Activated CD8-positive, alpha-beta memory T cell treated with anti-CD3 and anti-CD28 coated beads, Interleukin-2, amount 10 ng/mL, durations not matched to agents 7 days and 5 days (primary cell): ENCODE measurements around the gene SARM1. TPM values are rescaled to one million over a fixed set of nuclear protein-coding genes. Genes with fewer than 3 reads are reported as not detected.
A peak's percentile ranks its signal among the peaks of the same experiment; 100 is the strongest.

Experiments used
- ATAC-seq: fragments of 150-1000 bp; cut with Tn5 transposase; one replicate; pipeline ENCODE4 v1.10.0; 2021; ENCODE audit warnings: moderate library complexity
- CTCF ChIA-PET: fragments of 350-600 bp; sonication (Branson Sonifier 250); formaldehyde crosslinking; loops from one replicate; lab custom pipeline; 2021; ENCODE audit warnings: antibody characterized with exemption; lab: Charles Lee
- DNase-seq: peaks from one replicate; pipeline ENCODE4 v3.0.0-alpha.2; 2020
- H3K27ac Mint-ChIP-seq: one replicate; pipeline ENCODE4 v1.8.0; 2021; ENCODE audit warnings: mild to moderate bottlenecking, mixed read lengths
- H3K27me3 Mint-ChIP-seq: one replicate; pipeline ENCODE4 v1.8.0; 2021; ENCODE audit warnings: mixed read lengths
- H3K36me3 Mint-ChIP-seq: one replicate; pipeline ENCODE4 v1.8.0; 2021; ENCODE audit warnings: mild to moderate bottlenecking, mixed read lengths
- H3K4me1 Mint-ChIP-seq: one replicate; pipeline ENCODE4 v1.8.0; 2021; ENCODE audit warnings: mixed read lengths
- H3K4me3 Mint-ChIP-seq: one replicate; pipeline ENCODE4 v1.8.0; 2021; ENCODE audit warnings: mild to moderate bottlenecking, moderate library complexity, mixed read lengths
- H3K9me3 Mint-ChIP-seq: one replicate; pipeline ENCODE4 v1.8.0; 2022; ENCODE audit warnings: low read depth, mixed read lengths
- total RNA-seq, 2 experiments: library from RNA; stranded (reverse); gene quantifications; one replicate each; pipeline ENCODE4 v1.2.3, GENCODE V29; 2021

Gene SARM1
- total RNA-seq, result 10 to 100 TPM; 20.2 to 24.8 TPM

DNA sequence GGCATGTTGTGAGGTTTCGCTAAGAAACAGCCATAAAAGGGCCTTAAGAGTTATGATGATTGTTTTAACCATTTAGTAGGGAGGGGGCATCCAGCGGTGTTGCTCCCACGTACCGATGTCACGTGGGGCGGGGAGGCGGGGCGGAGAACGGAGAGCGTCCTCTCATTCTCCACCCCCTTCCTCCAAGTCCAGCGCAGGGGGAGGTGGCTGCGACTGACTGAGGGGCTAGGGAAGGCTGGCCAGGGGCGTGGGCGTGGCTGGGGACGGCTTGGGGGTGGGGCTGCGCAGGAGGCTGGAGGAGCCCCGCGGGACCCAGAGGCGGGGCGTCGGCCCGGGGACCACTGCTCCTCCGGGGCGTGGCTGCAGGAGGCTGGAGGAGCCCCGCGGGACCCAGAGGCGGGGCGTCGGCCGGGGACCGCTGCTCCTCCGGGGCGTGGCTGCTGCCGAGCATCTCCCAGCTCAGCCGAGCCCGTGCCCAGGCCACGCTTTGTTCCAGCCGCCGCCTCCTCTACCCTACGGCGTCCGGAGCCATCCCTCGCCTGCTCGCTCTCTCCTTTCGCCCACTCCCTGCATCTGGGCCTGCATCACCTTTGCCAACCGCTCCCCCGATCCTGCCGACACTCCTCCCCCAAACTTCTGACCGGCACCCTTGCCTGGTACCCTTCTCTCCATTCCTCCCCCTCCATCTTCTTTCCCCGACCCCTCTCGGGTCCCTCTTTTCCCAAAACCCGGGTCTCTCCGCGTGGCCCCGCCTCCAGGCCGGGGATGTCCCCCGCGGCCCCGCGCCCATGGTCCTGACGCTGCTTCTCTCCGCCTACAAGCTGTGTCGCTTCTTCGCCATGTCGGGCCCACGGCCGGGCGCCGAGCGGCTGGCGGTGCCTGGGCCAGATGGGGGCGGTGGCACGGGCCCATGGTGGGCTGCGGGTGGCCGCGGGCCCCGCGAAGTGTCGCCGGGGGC is at the start of gene SARM1:
SARM1 (plus strand) TSS at position 450 of the 958 bp plus-strand sequence; CDS start at position 789, 339 bp downstream.
- CTCF ChIA-PET, result interaction anchor here (1.1 to 1.6 kb wide), 5 partner anchors 14 to 178 kb away, joined by 3 to 6 read pairs (median 3); partner anchors contain the start of genes IFT20, POLDIP2 and TNFAIP1
- peaks cover 20% of the 10 kb centered on the region for H3K4me1 Mint-ChIP-seq
- peak; percentile 96 for ATAC-seq

DNA sequence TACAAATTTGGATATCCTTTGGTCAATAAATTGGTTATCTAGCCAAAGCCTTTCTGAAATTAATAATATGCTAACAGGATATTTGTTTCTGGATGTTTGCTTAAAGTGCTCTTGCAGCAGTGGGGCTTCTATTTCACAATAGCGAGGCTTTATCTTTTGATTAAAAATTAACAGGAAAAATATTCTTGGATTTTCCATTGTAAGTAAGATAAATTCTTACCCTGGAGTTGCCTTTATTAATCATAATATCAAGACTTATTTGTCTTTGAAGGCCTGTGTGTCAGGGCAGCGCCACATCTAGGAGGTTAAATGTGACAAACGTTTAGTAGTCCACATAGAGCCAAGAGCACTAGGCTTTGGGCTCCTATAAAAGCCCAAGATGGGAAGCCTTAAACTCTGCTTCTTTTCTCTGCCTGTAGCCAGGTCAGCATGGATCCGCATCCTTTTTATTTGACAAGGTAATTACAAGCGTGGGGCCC is 47.2 kb upstream of the SARM1 start:
- no peaks in the 10 kb centered on the region for H3K9me3 Mint-ChIP-seq
- CTCF ChIA-PET, result no interaction called here
- ATAC-seq (no peak), DNase-seq (no peak)
- H3K27me3 Mint-ChIP-seq, result no peaks in the 10 kb centered on the region
- H3K36me3 Mint-ChIP-seq, result peaks cover 34% of the 10 kb centered on the region
- no peak overlapping the region for H3K27ac Mint-ChIP-seq
- H3K4me3 Mint-ChIP-seq, result no peak overlapping the region
- H3K4me1 Mint-ChIP-seq, result peaks cover 54% of the 10 kb centered on the region

More for the DNA sequence above, at the start of gene SARM1:
- H3K4me3 Mint-ChIP-seq, result peak within 1 kb of the TSS; percentile 82
- no peaks in the 10 kb centered on the region for H3K27me3 Mint-ChIP-seq
- peak within 1 kb of the TSS; percentile 77 for H3K27ac Mint-ChIP-seq
- no peaks in the 10 kb centered on the region for H3K9me3 Mint-ChIP-seq
- peak; percentile 96 for DNase-seq
- no peaks in the 10 kb centered on the region for H3K36me3 Mint-ChIP-seq

DNA sequence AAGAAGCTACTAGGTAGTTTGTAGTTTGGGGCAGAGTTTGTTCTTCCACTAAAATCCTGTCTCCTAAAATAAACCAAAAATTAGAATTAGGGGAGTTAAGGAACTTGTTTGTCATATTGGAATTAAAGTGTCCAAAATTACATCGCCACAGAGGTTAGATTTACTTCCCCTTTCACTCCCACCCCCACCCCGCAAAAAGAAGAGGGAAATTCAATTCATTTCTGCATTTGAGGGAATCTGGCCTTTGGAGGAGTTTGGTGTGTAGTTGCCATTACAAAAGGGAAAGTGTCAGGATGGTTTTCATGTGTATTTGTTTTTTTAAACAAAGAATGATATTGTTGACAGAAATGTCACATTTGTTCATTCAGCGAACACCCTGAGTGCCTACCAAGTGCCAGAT is 46.7 kb upstream of the SARM1 start:
- no peak overlapping the region for H3K4me3 Mint-ChIP-seq
- H3K4me1 Mint-ChIP-seq, result peaks cover 53% of the 10 kb centered on the region
- H3K9me3 Mint-ChIP-seq, result no peaks in the 10 kb centered on the region
- H3K27me3 Mint-ChIP-seq, result no peaks in the 10 kb centered on the region
- H3K27ac Mint-ChIP-seq, result no peak overlapping the region
- ATAC-seq (no peak), DNase-seq (no peak)
- CTCF ChIA-PET, result no interaction called here
- H3K36me3 Mint-ChIP-seq, result peaks cover 34% of the 10 kb centered on the region

DNA sequence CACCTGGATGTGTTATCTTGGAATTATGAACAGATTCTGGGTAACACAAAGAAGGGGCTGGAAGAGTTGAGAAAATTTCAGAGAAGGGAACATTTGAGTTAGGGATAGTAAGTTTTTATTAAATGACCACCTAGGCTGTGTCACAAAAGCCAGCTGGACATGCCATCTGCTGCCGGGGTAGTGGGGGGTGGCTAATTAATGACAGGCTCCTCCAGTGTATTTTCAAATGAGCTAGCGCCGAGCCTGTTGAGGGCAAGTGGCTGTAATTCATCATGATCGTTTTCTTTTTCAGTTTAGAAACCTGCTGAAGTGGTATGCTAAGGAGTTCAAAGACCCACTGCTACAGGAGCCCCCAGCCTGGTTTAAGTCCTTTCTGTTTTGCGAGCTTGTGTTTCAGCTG is 46.3 kb upstream of the SARM1 start:
- peaks cover 34% of the 10 kb centered on the region for H3K36me3 Mint-ChIP-seq
- CTCF ChIA-PET, result no interaction called here

DNA sequence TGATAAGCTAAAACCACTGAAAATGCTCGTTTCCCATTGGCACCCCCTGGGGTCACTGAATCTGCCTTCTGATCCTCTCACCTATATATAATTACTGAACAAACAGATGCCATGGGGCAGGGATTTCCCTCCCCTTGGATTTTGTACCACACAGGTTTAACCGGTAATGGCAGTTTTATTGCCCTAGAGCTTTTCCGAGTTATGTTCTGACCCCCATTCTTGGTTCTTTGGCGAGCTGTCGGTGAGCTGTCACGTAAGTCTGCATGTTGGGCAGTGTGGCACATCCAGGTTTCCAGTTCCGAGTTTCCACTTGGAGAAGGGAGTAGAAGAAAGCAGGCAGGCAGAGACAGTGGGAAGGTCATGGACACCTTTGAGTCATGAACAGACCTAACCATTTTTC is 45.4 kb upstream of the SARM1 start:
- no peak overlapping the region for H3K4me3 Mint-ChIP-seq
- CTCF ChIA-PET, result interaction anchor here (1.7 kb wide), 1 partner anchor 9 kb away, joined by 4 read pairs; the partner anchor contains the start of genes IFT20 and TNFAIP1
- DNase-seq, result peak; percentile 33
- no peaks in the 10 kb centered on the region for H3K27me3 Mint-ChIP-seq
- no peaks in the 10 kb centered on the region for H3K9me3 Mint-ChIP-seq
- peaks cover 32% of the 10 kb centered on the region for H3K36me3 Mint-ChIP-seq
- H3K4me1 Mint-ChIP-seq, result peaks cover 40% of the 10 kb centered on the region
- no peak overlapping the region for H3K27ac Mint-ChIP-seq
- no peak for ATAC-seq

More for the DNA sequence above, 46.3 kb upstream of the SARM1 start:
- ATAC-seq (no peak), DNase-seq (no peak)
- Mint-ChIP-seq H3K4me3 (no peak overlapping the region), H3K9me3 (no peaks in the 10 kb centered on the region), H3K27ac (no peak overlapping the region), H3K27me3 (no peaks in the 10 kb centered on the region), H3K4me1 (peaks cover 49% of the 10 kb centered on the region)

DNA sequence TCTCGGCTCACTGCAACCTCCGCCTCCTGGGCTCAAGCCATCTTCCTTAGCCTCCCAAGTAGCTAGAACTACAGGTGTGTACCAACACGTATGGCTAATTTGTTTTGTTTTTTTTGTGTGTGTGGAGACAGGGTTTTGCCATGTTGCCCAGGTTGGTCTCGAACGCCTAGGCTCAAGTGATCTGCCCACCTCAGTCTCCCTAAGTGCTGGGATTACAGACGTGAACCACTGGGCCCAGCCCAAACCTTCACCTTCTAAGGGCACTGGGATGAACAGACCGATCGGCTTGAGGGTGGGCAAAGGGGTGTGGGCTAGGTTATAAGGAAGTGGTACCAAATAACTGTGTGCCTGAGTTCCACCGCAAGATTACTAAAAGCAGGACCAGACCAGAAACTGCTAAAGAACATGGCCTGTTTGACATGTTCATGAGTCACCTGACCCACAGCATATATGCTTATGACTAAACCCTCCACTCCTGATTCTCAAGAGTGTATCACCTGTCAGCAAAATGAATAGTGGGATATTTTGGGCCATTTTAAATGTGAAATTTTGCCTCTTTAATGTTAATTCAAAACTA is 44.4 kb upstream of the SARM1 start:
- Mint-ChIP-seq H3K9me3 (no peaks in the 10 kb centered on the region), H3K4me3 (no peak overlapping the region), H3K36me3 (peaks cover 32% of the 10 kb centered on the region), H3K27me3 (no peaks in the 10 kb centered on the region), H3K4me1 (peaks cover 32% of the 10 kb centered on the region), H3K27ac (peak overlapping the region; percentile 59)
- DNase-seq, result peak; percentile 70
- peak; percentile 88 for ATAC-seq
- CTCF ChIA-PET, result interaction anchor here (0.6 to 1.7 kb wide), 2 partner anchors 8 to 163 kb away, joined by 4 read pairs; partner anchors contain the start of genes IFT20 and TNFAIP1

DNA sequence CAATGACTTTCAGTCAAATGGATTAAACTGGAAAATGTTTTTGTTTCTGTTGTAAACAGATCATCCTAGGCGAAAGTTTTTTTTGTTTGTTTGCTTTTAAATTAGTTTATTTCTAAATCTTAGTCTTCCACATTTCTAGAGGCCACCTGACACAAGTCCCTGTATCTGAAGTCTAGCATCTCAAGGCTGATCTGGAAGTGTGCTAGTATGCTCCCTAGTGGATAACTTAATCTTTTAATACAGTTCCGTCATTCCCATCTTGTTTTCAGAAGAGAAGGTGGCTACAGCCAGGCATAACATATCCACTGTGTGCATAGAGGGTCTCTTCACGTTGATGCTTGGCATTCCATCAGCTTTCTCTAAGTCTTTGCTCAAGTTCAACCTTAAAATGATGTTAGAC is 43.8 kb upstream of the SARM1 start:
- peaks cover 29% of the 10 kb centered on the region for H3K4me1 Mint-ChIP-seq
- CTCF ChIA-PET, result interaction anchor here (0.6 kb wide), 1 partner anchor 164 kb away, joined by 4 read pairs; no protein-coding TSS in a partner anchor
- no peak for DNase-seq
- no peaks in the 10 kb centered on the region for H3K9me3 Mint-ChIP-seq
- H3K27ac Mint-ChIP-seq, result peak overlapping the region; percentile 24
- H3K4me3 Mint-ChIP-seq, result no peak overlapping the region
- peaks cover 29% of the 10 kb centered on the region for H3K36me3 Mint-ChIP-seq
- no peaks in the 10 kb centered on the region for H3K27me3 Mint-ChIP-seq
- ATAC-seq, result no peak

DNA sequence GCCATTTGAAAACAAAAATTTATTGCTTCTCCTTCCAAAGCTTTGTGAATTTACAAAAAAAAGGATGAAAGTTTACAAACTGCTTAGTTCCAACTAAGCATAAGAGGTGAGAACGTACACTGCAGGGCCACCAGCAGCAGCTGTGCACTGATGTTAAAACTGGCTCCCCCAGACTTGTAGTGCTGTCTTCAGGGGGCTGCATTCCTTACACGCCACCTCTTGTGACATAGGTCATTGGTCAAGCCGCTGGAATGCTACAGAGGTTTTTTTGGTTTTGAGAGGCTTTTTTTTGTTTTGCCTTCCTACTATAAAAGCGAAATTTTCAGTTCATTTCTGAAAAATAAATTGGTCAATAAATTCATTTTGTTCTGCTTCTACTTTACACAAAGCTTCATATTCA is 43.2 kb upstream of the SARM1 start:
- no peak for ATAC-seq
- peaks cover 26% of the 10 kb centered on the region for H3K4me1 Mint-ChIP-seq
- H3K9me3 Mint-ChIP-seq, result no peaks in the 10 kb centered on the region
- CTCF ChIA-PET, result interaction anchor here (0.9 kb wide), 1 partner anchor 11 kb away, joined by 3 read pairs; no protein-coding TSS in a partner anchor
- no peak overlapping the region for H3K4me3 Mint-ChIP-seq
- H3K27ac Mint-ChIP-seq, result no peak overlapping the region
- peaks cover 26% of the 10 kb centered on the region for H3K36me3 Mint-ChIP-seq
- DNase-seq, result peak; percentile 35
- H3K27me3 Mint-ChIP-seq, result no peaks in the 10 kb centered on the region

DNA sequence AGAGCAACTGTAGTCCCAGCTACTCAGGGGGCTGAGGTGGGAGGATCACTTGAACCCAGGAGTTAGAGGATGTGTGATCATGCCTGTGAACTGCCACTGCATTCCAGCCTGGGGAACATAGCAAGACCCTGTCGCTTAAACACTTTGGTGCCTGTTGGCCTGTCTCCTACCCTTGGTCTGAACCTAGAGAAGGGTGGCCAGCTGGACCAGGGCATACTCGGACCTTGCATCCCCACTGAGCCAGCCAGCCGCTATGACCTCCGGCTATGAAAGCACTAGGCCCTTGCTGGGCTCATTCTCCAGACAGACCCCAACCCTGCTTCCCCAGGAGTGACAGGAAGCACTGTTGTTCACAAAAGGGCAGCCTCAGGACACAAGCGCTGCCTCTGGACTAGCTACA is 40.8 kb upstream of the SARM1 start:
- DNase-seq (peak; percentile 34), ATAC-seq (no peak)
- CTCF ChIA-PET, result no interaction called here
- H3K4me3 Mint-ChIP-seq, result no peak overlapping the region
- H3K27ac Mint-ChIP-seq, result no peak overlapping the region
- H3K9me3 Mint-ChIP-seq, result no peaks in the 10 kb centered on the region
- peaks cover 38% of the 10 kb centered on the region for H3K4me1 Mint-ChIP-seq
- H3K36me3 Mint-ChIP-seq, result peaks cover 24% of the 10 kb centered on the region
- H3K27me3 Mint-ChIP-seq, result no peaks in the 10 kb centered on the region

DNA sequence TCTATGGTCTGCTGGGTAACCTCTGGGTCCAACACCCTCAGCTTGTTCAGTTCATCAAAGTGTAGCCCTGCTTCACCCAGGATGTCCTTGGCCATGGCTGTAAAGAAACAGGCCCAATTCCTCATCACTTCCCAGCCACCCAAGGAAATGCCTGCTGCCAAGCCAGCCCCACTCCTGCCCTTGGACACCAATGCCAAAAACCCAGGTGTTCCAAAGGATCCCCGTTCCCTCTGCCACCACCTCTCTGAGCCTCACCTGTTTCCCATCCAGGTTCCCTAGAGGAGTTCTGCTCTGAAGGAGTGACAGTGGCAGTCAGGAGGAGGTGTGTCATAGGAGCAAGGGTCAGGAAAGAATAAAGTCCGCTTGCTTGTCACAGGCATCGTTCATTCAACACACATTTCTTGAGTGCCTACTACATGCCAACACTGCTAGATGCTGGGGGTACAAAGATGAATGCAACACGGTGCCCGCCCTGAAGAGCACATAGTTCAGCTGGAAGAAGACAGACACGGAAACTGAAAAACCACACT is 39.5 kb upstream of the SARM1 start:
- Mint-ChIP-seq H3K9me3 (no peaks in the 10 kb centered on the region), H3K4me1 (peaks cover 38% of the 10 kb centered on the region), H3K27ac (no peak overlapping the region), H3K27me3 (no peaks in the 10 kb centered on the region), H3K4me3 (no peak overlapping the region), H3K36me3 (peaks cover 16% of the 10 kb centered on the region)
- CTCF ChIA-PET, result no interaction called here
- ATAC-seq (no peak), DNase-seq (peak; percentile 31)

DNA sequence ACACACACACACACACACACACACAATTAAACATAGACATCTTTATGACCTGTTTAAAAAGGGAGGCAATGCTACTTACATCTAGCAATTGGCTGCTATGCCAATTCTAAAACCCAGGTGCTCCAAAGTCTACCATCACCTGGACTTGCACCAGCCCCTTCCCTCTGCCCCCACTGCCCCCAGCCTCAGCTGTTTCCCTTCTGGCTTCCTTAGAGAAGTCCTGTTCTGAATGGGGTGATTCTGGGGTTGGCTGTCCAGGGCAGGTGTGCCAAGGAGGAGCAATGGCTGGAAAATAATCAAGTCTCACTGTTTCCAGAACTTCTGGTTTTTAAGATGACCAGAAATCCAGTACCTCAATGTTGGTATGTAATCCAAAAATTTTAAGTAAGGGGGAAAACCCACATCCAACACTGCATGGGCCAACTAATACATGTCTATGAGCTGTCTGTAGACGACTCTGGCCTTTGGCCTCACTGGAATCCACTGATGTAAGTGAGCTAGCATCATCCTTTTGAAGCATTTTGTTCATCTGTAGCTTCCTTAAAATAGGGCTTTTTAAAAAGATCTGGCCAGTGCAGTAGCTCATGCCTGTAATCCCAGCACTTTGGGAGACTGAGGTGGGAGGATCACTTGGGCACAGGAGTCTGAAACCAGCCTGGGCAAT is 38.3 kb upstream of the SARM1 start:
- Mint-ChIP-seq H3K4me3 (no peak overlapping the region), H3K27ac (no peak overlapping the region)

DNA sequence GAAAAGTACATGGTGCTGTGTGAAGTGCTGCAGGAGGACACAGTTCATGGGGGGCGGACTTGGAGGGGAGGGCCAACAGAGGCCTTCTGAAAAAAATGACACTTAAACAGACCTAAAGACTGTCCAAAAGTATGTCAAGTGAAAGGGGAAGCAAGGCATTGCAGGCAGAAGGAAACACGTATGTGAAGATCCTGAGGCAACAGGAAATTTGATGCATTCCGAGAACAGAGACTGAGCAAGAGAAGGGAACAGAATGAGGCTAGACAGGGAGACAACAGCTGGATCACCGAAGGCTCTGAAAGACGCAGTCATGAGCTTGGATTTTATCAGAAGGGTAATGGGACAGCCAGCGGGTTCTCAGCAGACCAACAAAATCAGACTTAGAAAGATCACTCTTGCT is 37.3 kb upstream of the SARM1 start:
- peak overlapping the region; percentile 97 for H3K4me3 Mint-ChIP-seq

More for the DNA sequence above, 38.3 kb upstream of the SARM1 start:
- Mint-ChIP-seq H3K9me3 (no peaks in the 10 kb centered on the region), H3K4me1 (peaks cover 36% of the 10 kb centered on the region), H3K27me3 (no peaks in the 10 kb centered on the region), H3K36me3 (peaks cover 5% of the 10 kb centered on the region)
- ATAC-seq (no peak), DNase-seq (no peak)
- CTCF ChIA-PET, result interaction anchor here (4.3 kb wide), 1 partner anchor 13 kb away, joined by 31 read pairs; the partner anchor contains the start of gene TMEM97

More for the DNA sequence above, 37.3 kb upstream of the SARM1 start:
- Mint-ChIP-seq H3K4me1 (peaks cover 36% of the 10 kb centered on the region), H3K27me3 (no peaks in the 10 kb centered on the region), H3K9me3 (no peaks in the 10 kb centered on the region), H3K36me3 (peaks cover under 1% of the 10 kb centered on the region), H3K27ac (peak overlapping the region; percentile 92)
- DNase-seq, result no peak
- no peak for ATAC-seq
- CTCF ChIA-PET, result interaction anchor here (2.5 to 4.3 kb wide), 2 partner anchors 14 to 83 kb away, joined by 10 to 31 read pairs; partner anchors contain the start of gene TMEM97
